Esophagus (tissue), 2 donors: ENCODE measurements around the gene HGD. TPM values are rescaled to one million over a fixed set of nuclear protein-coding genes. Genes with fewer than 3 reads are reported as not detected.

Source experiments
- H3K27ac ChIP-seq, 2 donors: one replicate each; pipeline ENCODE4 v1.5.1; 2013; ENCODE audit warnings: low read depth in 2 of 2, mild to moderate bottlenecking in 2 of 2, inconsistent platforms in 1 of 2, low read length in 1 of 2, moderate library complexity in 1 of 2
- H3K27me3 ChIP-seq, 2 donors: one replicate each; pipeline ENCODE4 v1.6.1; 2013; ENCODE audit warnings: low read length in 2 of 2, control low read depth in 1 of 2, mild to moderate bottlenecking in 1 of 2; ENCODE audit not compliant: insufficient read depth in 2 of 2, control insufficient read depth in 1 of 2
- H3K36me3 ChIP-seq, 2 donors: one replicate each; pipeline ENCODE4 v1.6.1; 2013; ENCODE audit warnings: low read length in 1 of 2; ENCODE audit not compliant: control insufficient read depth in 2 of 2, insufficient read depth in 2 of 2
- H3K4me1 ChIP-seq, 2 donors: one replicate each; pipeline ENCODE4 v1.6.1; 2013; ENCODE audit warnings: low read length in 1 of 2; ENCODE audit not compliant: control insufficient read depth in 2 of 2, insufficient read depth in 2 of 2
- H3K4me3 ChIP-seq, 2 donors: one replicate each; pipeline ENCODE4 v1.5.1; 2013; ENCODE audit warnings: low read length in 2 of 2, mild to moderate bottlenecking in 2 of 2, low read depth in 1 of 2, moderate library complexity in 1 of 2
- H3K9me3 ChIP-seq, 2 donors: one replicate each; pipeline ENCODE4 v1.6.1; 2013; ENCODE audit warnings: mild to moderate bottlenecking in 2 of 2, low read depth in 1 of 2, low read length in 1 of 2, moderate library complexity in 1 of 2; ENCODE audit not compliant: control insufficient read depth in 2 of 2, insufficient read depth in 1 of 2
- WGBS, 2 donors: extraction: QIAGEN DNeasy Blood & Tissue Kit; methylation state at CpG; one replicate each; pipeline ENCODE4 v1.1.7; 2013; 5-methylcytosine and 5-hydroxymethylcytosine counted together
- polyA plus RNA-seq, 2 donors: library from polyadenylated mRNA; stranded (reverse); fragments of 200-250 nt; gene quantifications; one replicate each; pipeline ENCODE4 v1.2.3, GENCODE V29; 2013
- donor health status: healthy with polysubstance abuse.
- donor health status: Bipolar disorder and iron deficiency.

HGD gene
- polyA plus RNA-seq, 2 donors = 0.06 TPM

- 80 to 88% methylated on average over 3 of the region's 3 CpGs for WGBS, 2 donors
- peaks cover 0 to 4% of the 10 kb centered on the region in 2 donors for H3K36me3 ChIP-seq
- peaks cover 0 to 3% of the 10 kb centered on the region in 2 donors for H3K9me3 ChIP-seq
- H3K27ac ChIP-seq = no peak overlapping the region
- H3K4me1 ChIP-seq = no peaks in the 10 kb centered on the region
- no peak overlapping the region for H3K4me3 ChIP-seq
- no peaks in the 10 kb centered on the region for H3K27me3 ChIP-seq
These were observed 17.3 kb upstream of the HGD start for GRCh38 chr3:120699333-120699732.

DNA sequence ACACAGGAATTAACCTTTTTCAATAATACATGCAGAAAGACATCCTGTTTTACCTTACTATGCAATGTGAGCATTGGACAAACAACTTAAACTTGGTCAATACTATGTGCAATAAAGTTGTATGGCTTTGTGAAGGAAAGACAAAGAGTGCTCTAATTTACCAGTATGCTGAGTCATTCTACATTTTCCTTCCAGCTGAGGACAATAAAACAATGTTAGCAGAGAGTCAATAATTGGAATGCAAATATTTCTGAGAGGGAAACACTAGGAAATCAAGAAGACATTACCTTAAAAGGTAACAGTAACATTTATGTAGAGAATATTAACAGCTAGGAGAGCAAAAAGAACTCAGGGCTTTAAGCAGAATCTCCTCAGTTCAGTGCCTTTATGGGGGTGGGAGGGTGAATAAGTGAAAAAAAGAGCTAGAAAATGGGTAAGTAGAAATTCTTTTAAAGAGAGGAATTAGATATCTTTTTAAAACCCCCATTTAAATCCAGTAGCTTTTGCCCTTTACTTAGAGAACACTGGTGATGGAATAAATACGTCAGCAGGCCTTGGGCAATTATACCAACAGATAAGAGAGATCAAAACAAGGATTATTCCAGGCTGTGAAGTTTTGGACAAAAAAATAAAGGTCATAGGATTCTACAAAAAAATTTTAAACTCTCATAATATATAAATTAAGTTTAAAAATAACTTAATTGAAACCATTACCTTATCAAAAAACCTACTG, 11.6 kb upstream of the HGD start:
- no peak overlapping the region for H3K27ac ChIP-seq
- WGBS, 2 donors = 75 to 98% methylated on average over 1 of the region's 1 CpG

DNA sequence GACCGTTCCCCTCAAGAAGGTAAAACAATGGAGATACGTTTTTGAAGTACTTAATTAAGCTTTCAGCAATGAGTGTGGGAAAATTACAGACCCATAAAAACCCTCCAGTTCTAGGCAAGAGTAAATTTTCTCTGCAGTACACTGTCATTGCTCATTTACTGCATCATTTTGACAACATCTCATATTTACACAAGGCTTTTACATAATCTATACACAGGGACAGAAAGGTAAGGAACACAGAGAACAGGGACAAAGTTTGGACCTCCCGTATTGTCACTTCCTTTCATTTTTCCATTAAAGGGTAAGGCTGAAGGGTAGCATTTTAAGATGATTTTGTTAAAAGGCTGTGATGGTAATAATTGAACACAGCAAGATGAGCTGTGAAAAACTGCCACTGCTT, 7.4 kb upstream of the HGD start:
- H3K4me1 ChIP-seq = no peaks in the 10 kb centered on the region

More for the DNA sequence above, 11.6 kb upstream of the HGD start:
- H3K36me3 ChIP-seq = peaks cover 0 to 6% of the 10 kb centered on the region in 2 donors
- H3K27me3 ChIP-seq = no peaks in the 10 kb centered on the region
- no peaks in the 10 kb centered on the region for H3K4me1 ChIP-seq
- H3K9me3 ChIP-seq = no peaks in the 10 kb centered on the region
- no peak overlapping the region for H3K4me3 ChIP-seq

DNA sequence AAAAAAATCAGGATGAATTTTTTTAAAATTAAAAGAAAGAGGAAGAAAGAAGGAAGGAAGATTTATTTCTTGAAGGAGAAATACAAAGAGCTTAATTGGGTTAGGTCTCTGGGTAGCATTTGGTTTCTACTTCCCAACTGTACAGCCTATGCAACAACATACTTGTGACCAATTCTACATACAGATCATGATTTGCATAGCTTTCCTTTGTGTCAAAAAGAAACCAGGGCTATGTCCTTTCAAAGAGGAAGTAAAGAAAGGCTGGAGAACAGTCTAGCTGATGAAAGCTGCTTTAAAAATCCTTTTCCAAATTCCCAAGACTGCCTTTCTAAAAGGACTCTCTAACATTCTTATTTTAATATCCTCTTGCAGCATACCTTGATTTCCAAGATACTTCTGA, 6.1 kb upstream of the HGD start:
- Histone ChIP-seq H3K4me1 (no peaks in the 10 kb centered on the region), H3K36me3 (peaks cover 0 to 6% of the 10 kb centered on the region in 2 donors), H3K27ac (no peak overlapping the region), H3K9me3 (no peaks in the 10 kb centered on the region), H3K4me3 (no peak overlapping the region), H3K27me3 (no peaks in the 10 kb centered on the region)

More for the DNA sequence above, 7.4 kb upstream of the HGD start:
- peaks cover 0 to 6% of the 10 kb centered on the region in 2 donors for H3K36me3 ChIP-seq
- no peaks in the 10 kb centered on the region for H3K9me3 ChIP-seq
- WGBS, 2 donors = 91% methylated on average over 3 of the region's 3 CpGs
- H3K4me3 ChIP-seq = no peak overlapping the region
- no peaks in the 10 kb centered on the region for H3K27me3 ChIP-seq
- H3K27ac ChIP-seq = no peak overlapping the region

GRCh38 chr3:120685411-120685810, 3.4 kb upstream of the HGD start:
- peaks cover 0 to 4% of the 10 kb centered on the region in 2 donors for H3K36me3 ChIP-seq
- WGBS, 2 donors = 100% methylated on average over 1 of the region's 1 CpG
- H3K27ac ChIP-seq = no peak overlapping the region
- no peak overlapping the region for H3K4me3 ChIP-seq
- no peaks in the 10 kb centered on the region for H3K9me3 ChIP-seq
- no peaks in the 10 kb centered on the region for H3K4me1 ChIP-seq
- H3K27me3 ChIP-seq = no peaks in the 10 kb centered on the region

DNA sequence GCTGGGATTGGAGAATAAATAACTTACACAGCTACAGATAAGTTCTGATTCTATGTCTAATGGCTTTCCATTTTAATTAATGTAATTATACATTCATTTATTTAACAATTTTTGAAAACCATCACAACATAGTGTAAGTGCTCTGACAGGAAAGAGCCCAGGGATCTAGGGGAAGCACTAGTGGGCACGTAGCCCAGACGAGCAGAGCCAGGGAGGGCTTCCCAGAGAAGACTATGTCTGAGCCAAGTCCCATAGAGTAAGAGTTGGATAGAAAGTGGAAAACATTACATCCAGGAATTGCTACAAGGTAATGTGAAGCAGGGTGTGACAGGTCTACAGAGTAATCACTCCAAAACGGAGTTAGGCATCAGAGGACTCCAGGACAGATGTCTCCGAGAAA, 2.9 kb upstream of the HGD start:
- Histone ChIP-seq H3K36me3 (peaks cover 0 to 4% of the 10 kb centered on the region in 2 donors), H3K9me3 (no peaks in the 10 kb centered on the region), H3K27me3 (no peaks in the 10 kb centered on the region), H3K27ac (no peak overlapping the region), H3K4me1 (no peaks in the 10 kb centered on the region), H3K4me3 (no peak overlapping the region)
- whole genome bisulfite sequencing, 2 donors = 74 to 82% methylated on average over 4 of the region's 4 CpGs

DNA sequence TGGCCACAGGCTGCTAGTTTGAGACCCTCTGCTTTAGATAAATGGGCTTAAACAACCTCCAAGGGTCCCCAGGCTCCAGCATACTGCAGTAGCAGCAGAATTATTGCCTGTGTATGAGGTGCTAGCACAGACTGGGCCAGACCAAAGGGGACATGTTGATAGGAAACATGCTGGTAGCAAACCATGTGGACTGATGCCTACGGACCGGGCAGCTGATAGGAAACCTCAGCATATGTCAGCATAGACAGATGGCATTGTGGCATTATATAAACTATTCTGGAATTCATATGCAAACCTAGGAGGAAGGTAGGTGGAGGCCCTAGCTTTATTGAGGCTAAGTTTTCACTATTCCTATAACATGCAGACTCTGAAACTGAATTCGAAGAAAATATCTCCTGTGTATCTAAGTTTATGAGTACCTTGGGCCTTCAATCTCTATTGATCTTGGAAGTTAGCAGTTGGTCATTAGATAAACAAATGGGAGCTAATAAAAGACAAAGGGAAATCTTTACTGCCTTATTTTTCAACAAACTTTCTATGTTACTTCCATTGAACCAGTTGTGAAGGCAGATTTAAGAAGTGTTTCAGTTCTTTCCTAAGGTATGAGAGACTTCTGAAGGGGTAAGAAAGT, 1.7 kb upstream of the HGD start:
- no peaks in the 10 kb centered on the region for H3K36me3 ChIP-seq
- no peaks in the 10 kb centered on the region for H3K4me1 ChIP-seq
- no peaks in the 10 kb centered on the region for H3K27me3 ChIP-seq
- 76 to 92% methylated on average over 3 of the region's 3 CpGs for WGBS, 2 donors
- no peak overlapping the region for H3K4me3 ChIP-seq
- H3K9me3 ChIP-seq = no peaks in the 10 kb centered on the region
- H3K27ac ChIP-seq = no peak overlapping the region

GRCh38 chr3:120683213-120683612, 1.2 kb upstream of the HGD start:
- H3K36me3 ChIP-seq = no peaks in the 10 kb centered on the region
- no peak overlapping the region for H3K4me3 ChIP-seq
- WGBS, 2 donors = 88 to 90% methylated on average over 1 of the region's 1 CpG
- no peak overlapping the region for H3K27ac ChIP-seq
- no peaks in the 10 kb centered on the region for H3K4me1 ChIP-seq
- no peaks in the 10 kb centered on the region for H3K27me3 ChIP-seq
- no peaks in the 10 kb centered on the region for H3K9me3 ChIP-seq

- Histone ChIP-seq H3K4me3 (no peak overlapping the region), H3K27ac (no peak overlapping the region), H3K9me3 (no peaks in the 10 kb centered on the region), H3K4me1 (no peaks in the 10 kb centered on the region), H3K27me3 (no peaks in the 10 kb centered on the region), H3K36me3 (no peaks in the 10 kb centered on the region)
- 83 to 96% methylated on average over 4 of the region's 4 CpGs for WGBS, 2 donors
These were observed 467 bp downstream of the HGD start for GRCh38 chr3:120681506-120682038.

GRCh38 chr3:120681018-120681417, 1.0 kb downstream of the HGD start:
- H3K36me3 ChIP-seq = no peaks in the 10 kb centered on the region
- WGBS, 2 donors = 48 to 96% methylated on average over 2 of the region's 2 CpGs
- no peak overlapping the region for H3K4me3 ChIP-seq
- no peaks in the 10 kb centered on the region for H3K4me1 ChIP-seq
- no peaks in the 10 kb centered on the region for H3K27me3 ChIP-seq
- H3K27ac ChIP-seq = no peak overlapping the region
- H3K9me3 ChIP-seq = no peaks in the 10 kb centered on the region
